Measurements from ENCODE around the gene TSNAXIP1. TPM values are rescaled to one million over a fixed set of nuclear protein-coding genes. Genes with fewer than 3 reads are reported as not detected.

The TSNAXIP1 gene
- total and polyA plus RNA-seq, 9 of the 15 experiments (the other 6 are each of a cell fraction or from before 2014, with no cell fraction given) = 0.03 to 0.24 (median 0.11) TPM; not detected in 4

GRCh38 chr16:67801241-67801640, 5.4 kb upstream of the TSNAXIP1 start:
- WGBS (ENCODE audit: insufficient coverage, low coverage, missing lambda C conversion rate) = 55% methylated on average over 1 of the region's 1 CpG
- Histone ChIP-seq H3K9ac (ENCODE audit: insufficient read depth in 1 of 2, low read depth in 2 of 2, low read length in 2 of 2) (peak overlapping the region in 1 of 2 experiments; percentile 1; a peak in 1 of 4 replicates), H3K9me3 (replicated peaks; ENCODE audit: control insufficient read depth, insufficient read depth, low read depth, low read length) (no peaks in the 10 kb centered on the region), H3K4me1 (replicated peaks in 1 of 2; ENCODE audit: control insufficient read depth in 2 of 2, insufficient read depth in 2 of 2, low read length in 2 of 2) (peaks cover 20 to 31% of the 10 kb centered on the region in 2 experiments), H3K27ac (ENCODE audit: extremely low read depth, low read depth, low read length) (0 out of 3 replicates have a peak overlapping the region, but pooled peaks have one; percentile 49), H2AFZ (ENCODE audit: low read depth, low read length) (no peak overlapping the region), H3K4me2 (ENCODE audit: insufficient read depth, low read length) (peak overlapping the region; percentile 18; the same call in 1 of the 2 replicates), H3K4me3 (no peak overlapping the region), H3K9me1 (ENCODE audit: control insufficient read depth, insufficient read depth, low read length) (no peaks in the 10 kb centered on the region), H4K20me1 (replicated peaks; ENCODE audit: control insufficient read depth, insufficient read depth, low read length) (0 out of 2 replicates have a peak, but pooled peaks cover 9% of the 10 kb centered on the region), H3K27me3 (ENCODE audit: control insufficient read depth in 2 of 2, insufficient read depth in 2 of 2, low read length in 2 of 2) (no peaks in the 10 kb centered on the region), H3K79me2 (ENCODE audit: control insufficient read depth, insufficient read depth, low read length) (peaks cover 64% of the 10 kb centered on the region), H3K36me3 (ENCODE audit: control insufficient read depth, insufficient read depth, low read length) (peaks cover 58% of the 10 kb centered on the region; the same call in 2 of the 3 replicates)
- DNase-seq (ENCODE audit: extremely low read depth in 1 of 4, low spot score in 3 of 4) = peak in 2 of 4 experiments; percentile 8 to 11
- CTCF ChIA-PET (ENCODE audit: low intra/inter-chr PET ratio) = no interaction called here
- BruUV-seq (replicated peaks) = no TSS peak
- in situ Hi-C loops (cut with MboI) = no loop called here
- no peak for FAIRE-seq
- ATAC-seq = no peak
- intact Hi-C loops (cut with micrococcal nuclease) = no loop called here
- POLR2A ChIA-PET = interaction anchor here (0.5 to 1.8 kb wide), 5 partner anchors 9 to 150 kb away, joined by 3 to 5 read pairs (median 3); partner anchors contain the start of gene NUTF2
- TF ChIP-seq FOXP4 (CRISPR knock-in tag; IDR thresholded peaks at IDR 0.05; ENCODE audit: borderline replicate concordance) (no peak), ZNF655 (CRISPR knock-in tag; IDR thresholded peaks at IDR 0.05) (no peak), RBM17 (IDR thresholded peaks at IDR 0.05; ENCODE audit: borderline replicate concordance, low read depth, low read length) (no peak), LARP7 (IDR thresholded peaks at IDR 0.05) (no peak), RFX1 (IDR thresholded peaks at IDR 0.05) (no peak), CCAR2 (IDR thresholded peaks at IDR 0.05; ENCODE audit: low read depth, low read length) (no peak), ZNF24 (IDR thresholded peaks at IDR 0.05) (peak; percentile 69), RHOXF2B (CRISPR knock-in tag; conservative IDR thresholded peaks at IDR 0.05) (no peak), KLF13 (tag; IDR thresholded peaks at IDR 0.05; ENCODE audit: borderline replicate concordance, low read depth) (no peak), ZBTB17 (CRISPR knock-in tag; IDR thresholded peaks at IDR 0.05) (no peak)
- TF ChIP-seq, protein P1, sequence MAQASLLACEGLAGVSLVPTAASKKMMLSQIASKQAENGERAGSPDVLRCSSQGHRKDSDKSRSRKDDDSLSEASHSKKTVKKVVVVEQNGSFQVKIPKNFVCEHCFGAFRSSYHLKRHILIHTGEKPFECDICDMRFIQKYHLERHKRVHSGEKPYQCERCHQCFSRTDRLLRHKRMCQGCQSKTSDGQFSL (CRISPR knock-in tag; IDR thresholded peaks at IDR 0.05) = no peak
- TF ChIP-seq, protein P1 (tag; IDR thresholded peaks at IDR 0.05) = no peak
- TF ChIP-seq, protein P2, sequence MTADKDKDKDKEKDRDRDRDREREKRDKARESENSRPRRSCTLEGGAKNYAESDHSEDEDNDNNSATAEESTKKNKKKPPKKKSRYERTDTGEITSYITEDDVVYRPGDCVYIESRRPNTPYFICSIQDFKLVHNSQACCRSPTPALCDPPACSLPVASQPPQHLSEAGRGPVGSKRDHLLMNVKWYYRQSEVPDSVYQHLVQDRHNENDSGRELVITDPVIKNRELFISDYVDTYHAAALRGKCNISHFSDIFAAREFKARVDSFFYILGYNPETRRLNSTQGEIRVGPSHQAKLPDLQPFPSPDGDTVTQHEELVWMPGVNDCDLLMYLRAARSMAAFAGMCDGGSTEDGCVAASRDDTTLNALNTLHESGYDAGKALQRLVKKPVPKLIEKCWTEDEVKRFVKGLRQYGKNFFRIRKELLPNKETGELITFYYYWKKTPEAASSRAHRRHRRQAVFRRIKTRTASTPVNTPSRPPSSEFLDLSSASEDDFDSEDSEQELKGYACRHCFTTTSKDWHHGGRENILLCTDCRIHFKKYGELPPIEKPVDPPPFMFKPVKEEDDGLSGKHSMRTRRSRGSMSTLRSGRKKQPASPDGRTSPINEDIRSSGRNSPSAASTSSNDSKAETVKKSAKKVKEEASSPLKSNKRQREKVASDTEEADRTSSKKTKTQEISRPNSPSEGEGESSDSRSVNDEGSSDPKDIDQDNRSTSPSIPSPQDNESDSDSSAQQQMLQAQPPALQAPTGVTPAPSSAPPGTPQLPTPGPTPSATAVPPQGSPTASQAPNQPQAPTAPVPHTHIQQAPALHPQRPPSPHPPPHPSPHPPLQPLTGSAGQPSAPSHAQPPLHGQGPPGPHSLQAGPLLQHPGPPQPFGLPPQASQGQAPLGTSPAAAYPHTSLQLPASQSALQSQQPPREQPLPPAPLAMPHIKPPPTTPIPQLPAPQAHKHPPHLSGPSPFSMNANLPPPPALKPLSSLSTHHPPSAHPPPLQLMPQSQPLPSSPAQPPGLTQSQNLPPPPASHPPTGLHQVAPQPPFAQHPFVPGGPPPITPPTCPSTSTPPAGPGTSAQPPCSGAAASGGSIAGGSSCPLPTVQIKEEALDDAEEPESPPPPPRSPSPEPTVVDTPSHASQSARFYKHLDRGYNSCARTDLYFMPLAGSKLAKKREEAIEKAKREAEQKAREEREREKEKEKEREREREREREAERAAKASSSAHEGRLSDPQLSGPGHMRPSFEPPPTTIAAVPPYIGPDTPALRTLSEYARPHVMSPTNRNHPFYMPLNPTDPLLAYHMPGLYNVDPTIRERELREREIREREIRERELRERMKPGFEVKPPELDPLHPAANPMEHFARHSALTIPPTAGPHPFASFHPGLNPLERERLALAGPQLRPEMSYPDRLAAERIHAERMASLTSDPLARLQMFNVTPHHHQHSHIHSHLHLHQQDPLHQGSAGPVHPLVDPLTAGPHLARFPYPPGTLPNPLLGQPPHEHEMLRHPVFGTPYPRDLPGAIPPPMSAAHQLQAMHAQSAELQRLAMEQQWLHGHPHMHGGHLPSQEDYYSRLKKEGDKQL (CRISPR knock-in tag; IDR thresholded peaks at IDR 0.05; ENCODE audit: borderline replicate concordance) = no peak

Data from K562 (cell line).